Fibroblast of pulmonary artery (primary cell): ENCODE results near the gene BCL2L13.

Experiments used
- DNase-seq: peaks from one replicate; pipeline ENCODE4 v3.0.0-alpha.2; 2010; ENCODE audit warnings: low read depth
- H3K4me3 ChIP-seq: replicated peaks from 2 replicates; pipeline ENCODE4 v1.5.1; 2011; ENCODE audit warnings: low read depth, mild to moderate bottlenecking, control low read depth, low read length, moderate library complexity
- CTCF ChIP-seq: IDR thresholded peaks from 2 replicates; pipeline ENCODE4 v1.5.1; 2011; ENCODE audit warnings: mild to moderate bottlenecking, control low read depth, low read length, inconsistent platforms; ENCODE audit errors: missing control alignments

Gene BCL2L13

DNA sequence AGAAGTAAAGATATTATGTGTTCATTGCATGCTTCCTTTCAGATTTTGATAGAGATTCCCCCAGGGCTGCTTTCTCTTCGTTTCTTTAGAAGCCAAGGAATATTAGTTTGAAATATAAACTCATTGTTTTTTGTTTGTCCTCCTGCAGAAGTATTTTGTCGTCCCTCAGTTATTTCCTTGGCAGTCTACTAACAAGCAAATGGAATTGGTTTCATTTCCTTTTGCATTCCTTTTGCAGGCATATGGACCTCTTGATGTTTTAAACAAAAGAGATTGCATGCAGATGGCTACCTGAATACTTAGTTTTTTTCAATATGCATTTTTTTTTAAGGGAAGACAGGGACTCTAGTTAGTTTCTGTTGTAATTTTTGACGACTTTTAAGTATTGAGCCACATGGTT is 62.2 kb downstream of the BCL2L13 start:
- TF ChIP-seq CTCF: no peak
- H3K4me3 ChIP-seq: peak overlapping the region; percentile 6
- DNase-seq: peak; percentile 44

DNA sequence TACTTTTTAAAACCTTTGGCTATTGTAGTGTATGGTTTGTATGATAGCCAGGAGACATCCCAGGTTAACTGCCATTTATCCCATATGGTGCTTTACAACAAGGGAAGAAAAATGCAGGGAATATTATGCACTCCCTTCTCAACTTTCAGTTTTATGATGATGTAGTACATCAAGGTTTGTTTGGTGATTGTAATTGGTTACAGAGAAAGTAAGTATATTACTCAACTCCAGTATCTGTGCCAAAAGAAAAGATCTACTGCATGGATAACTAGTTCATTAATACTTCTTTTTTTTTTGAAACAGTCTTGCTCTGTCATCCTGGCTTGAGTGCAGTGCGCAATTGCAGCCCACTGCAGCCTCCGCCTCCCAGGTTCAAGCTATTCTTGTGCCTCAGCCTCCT is 65.3 kb downstream of the BCL2L13 start:
- H3K4me3 ChIP-seq: no peak overlapping the region
- DNase-seq: peak; percentile 24
- TF ChIP-seq CTCF: no peak

DNA sequence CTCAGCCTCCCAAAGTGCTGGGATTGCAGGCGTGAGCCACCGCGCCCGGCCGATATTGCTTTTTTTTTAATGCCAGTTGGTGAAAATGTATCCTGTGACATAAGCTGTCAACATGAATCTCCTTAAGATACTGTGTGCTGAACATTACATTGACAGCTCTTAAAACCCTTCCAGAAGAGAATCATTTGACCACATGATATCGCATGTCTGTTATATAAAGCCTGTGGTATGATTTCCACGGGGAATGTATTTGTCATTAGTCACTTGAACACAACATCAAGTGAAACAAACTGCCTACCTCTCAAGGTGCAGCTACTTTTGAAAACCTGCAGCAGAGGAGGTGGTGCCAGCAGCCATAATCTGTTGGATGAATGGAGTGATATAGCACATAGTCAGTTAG is 67.0 kb downstream of the BCL2L13 start:
- DNase-seq: no peak
- H3K4me3 ChIP-seq: no peak overlapping the region

GRCh38 chr22:17705951-17706900 is 67.7 kb downstream of the BCL2L13 start:
- peak; percentile 94 for DNase-seq
- TF ChIP-seq CTCF: no peak
- H3K4me3 ChIP-seq: peak overlapping the region; percentile 50

More for the DNA sequence above, 67.0 kb downstream of the BCL2L13 start:
- TF ChIP-seq CTCF: no peak

DNA sequence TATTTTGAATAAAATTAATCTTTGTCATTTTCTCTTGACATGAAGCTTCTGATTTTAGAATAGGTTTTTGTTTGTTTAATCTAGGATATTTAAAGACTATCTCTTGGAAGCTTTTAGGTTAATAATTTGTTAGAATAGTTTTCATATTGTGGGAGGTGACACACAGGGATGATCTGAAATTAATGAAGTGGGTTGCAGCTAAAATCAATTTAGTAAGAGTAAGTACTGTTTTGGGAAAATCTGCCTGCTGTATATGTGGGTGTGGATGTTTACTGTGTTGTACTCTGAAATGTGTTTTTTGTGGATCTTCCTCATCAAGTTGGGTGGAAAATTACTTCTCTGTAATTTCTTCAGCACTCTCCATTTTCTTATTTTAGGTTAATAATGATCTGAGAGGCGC is 68.4 kb downstream of the BCL2L13 start:
- no peak for TF ChIP-seq CTCF
- peak overlapping the region; percentile 50 for H3K4me3 ChIP-seq
- no peak for DNase-seq

DNA sequence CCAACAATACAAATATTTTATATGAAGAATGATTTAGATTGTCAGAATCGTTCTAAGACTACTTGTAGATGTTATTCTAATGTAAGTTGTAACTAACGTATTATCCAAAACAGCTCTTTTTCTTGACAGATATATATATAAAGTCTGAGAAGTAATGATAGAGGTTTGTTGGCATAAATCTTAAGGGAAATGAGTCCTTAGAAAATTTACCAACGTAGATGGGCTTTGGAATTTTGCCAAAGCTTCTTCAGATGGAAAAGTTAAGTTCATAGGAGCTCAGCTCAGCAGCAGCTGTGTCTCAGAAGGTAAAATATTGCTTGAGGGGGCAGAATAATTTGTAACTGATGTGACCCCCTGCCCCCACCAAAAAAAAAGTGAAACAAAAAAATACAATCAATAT is 69.0 kb downstream of the BCL2L13 start:
- peak; percentile 51 for DNase-seq
- TF ChIP-seq CTCF: no peak
- H3K4me3 ChIP-seq: peak overlapping the region; percentile 50
